ENCODE data around the gene PAX7. TPM values are rescaled to one million over a fixed set of nuclear protein-coding genes. Genes with fewer than 3 reads are reported as not detected.

PAX7 gene
- total RNA-seq, 6 experiments from 2014 or later = not detected

- no peak for TF ChIP-seq CTCF (IDR thresholded peaks at IDR 0.05)
Observed at GRCh38 chr1:18722270-18722669, 91.6 kb downstream of the PAX7 start.

GRCh38 chr1:18723206-18723605, 92.6 kb downstream of the PAX7 start:
- no peak overlapping the region for H3K27ac Mint-ChIP-seq
- no peak for TF ChIP-seq CTCF (IDR thresholded peaks at IDR 0.05)
- no peak for DNase-seq
- no peaks in the 10 kb centered on the region for H3K9me3 Mint-ChIP-seq
- H3K36me3 Mint-ChIP-seq (ENCODE audit: low read depth) = no peaks in the 10 kb centered on the region
- no peak overlapping the region for H3K4me3 Mint-ChIP-seq
- peaks cover 6% of the 10 kb centered on the region; the same call in 1 of the 2 replicates for H3K4me1 Mint-ChIP-seq (ENCODE audit: low read depth)
- H3K27me3 Mint-ChIP-seq (ENCODE audit: insufficient read depth) = peaks cover 44% of the 10 kb centered on the region

More at GRCh38 chr1:18722270-18722669, 91.6 kb downstream of the PAX7 start:
- H3K27ac Mint-ChIP-seq = no peak overlapping the region
- no peaks in the 10 kb centered on the region for H3K36me3 Mint-ChIP-seq (ENCODE audit: low read depth)
- no peak overlapping the region for H3K4me3 Mint-ChIP-seq
- peaks cover 6% of the 10 kb centered on the region; the same call in 1 of the 2 replicates for H3K4me1 Mint-ChIP-seq (ENCODE audit: low read depth)
- no peak for DNase-seq
- no peaks in the 10 kb centered on the region for H3K9me3 Mint-ChIP-seq
- peaks cover 46% of the 10 kb centered on the region for H3K27me3 Mint-ChIP-seq (ENCODE audit: insufficient read depth)

DNA sequence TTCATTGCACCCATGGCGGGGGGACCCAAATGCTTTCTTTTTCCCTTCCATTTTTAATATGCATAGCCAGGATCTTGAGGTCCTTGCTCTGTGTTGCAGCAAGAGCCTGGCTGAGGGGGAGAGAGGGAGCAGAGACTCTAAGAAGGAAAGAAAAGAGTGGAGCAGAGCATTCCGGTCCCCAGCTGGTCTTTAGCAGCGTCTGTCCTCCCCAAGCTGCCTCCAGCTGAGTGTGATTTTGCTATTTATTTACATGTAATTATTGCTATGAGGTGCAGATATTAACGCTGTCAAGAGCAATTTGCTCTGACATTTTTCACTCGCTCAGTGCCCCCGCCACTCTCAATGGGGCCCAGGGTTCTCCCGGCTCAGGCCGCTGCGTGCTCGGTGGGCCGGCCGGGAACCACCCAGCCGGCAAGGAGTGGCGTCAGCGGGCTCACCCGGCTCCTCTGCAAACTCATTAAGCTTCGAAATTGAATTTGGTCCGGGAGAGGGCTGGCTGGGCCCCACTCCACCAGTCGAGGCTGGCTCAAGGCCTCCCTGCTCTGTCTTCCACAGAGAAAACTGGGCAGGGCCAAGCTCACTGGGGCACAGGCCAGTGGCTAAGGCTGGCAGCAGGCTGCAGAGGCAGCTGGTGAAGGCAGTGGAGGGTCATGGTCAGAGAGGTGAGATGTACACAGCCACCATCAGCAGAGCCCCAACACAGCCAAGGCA, 93.2 kb downstream of the PAX7 start:
- H3K27me3 Mint-ChIP-seq (ENCODE audit: insufficient read depth) = peaks cover 39% of the 10 kb centered on the region
- H3K4me3 Mint-ChIP-seq = no peak overlapping the region
- H3K4me1 Mint-ChIP-seq (ENCODE audit: low read depth) = peaks cover 6% of the 10 kb centered on the region; the same call in 1 of the 2 replicates
- no peak overlapping the region for H3K27ac Mint-ChIP-seq
- H3K36me3 Mint-ChIP-seq (ENCODE audit: low read depth) = no peaks in the 10 kb centered on the region
- TF ChIP-seq CTCF (IDR thresholded peaks at IDR 0.05) = no peak
- no peak for DNase-seq
- H3K9me3 Mint-ChIP-seq = no peaks in the 10 kb centered on the region

- DNase-seq = no peak
- no peak overlapping the region for H3K4me3 Mint-ChIP-seq
- H3K9me3 Mint-ChIP-seq = no peaks in the 10 kb centered on the region
- TF ChIP-seq CTCF (IDR thresholded peaks at IDR 0.05) = no peak
- H3K27ac Mint-ChIP-seq = no peak overlapping the region
- peaks cover 37% of the 10 kb centered on the region for H3K27me3 Mint-ChIP-seq (ENCODE audit: insufficient read depth)
- H3K36me3 Mint-ChIP-seq (ENCODE audit: low read depth) = no peaks in the 10 kb centered on the region
- H3K4me1 Mint-ChIP-seq (ENCODE audit: low read depth) = peaks cover 5% of the 10 kb centered on the region; the same call in 1 of the 2 replicates
Observed at GRCh38 chr1:18724801-18725200, 94.2 kb downstream of the PAX7 start.

GRCh38 chr1:18725231-18725895, 94.7 kb downstream of the PAX7 start:
- TF ChIP-seq CTCF (IDR thresholded peaks at IDR 0.05) = no peak
- Mint-ChIP-seq H3K9me3 (no peaks in the 10 kb centered on the region), H3K27me3 (ENCODE audit: insufficient read depth) (peaks cover 35% of the 10 kb centered on the region), H3K36me3 (ENCODE audit: low read depth) (no peaks in the 10 kb centered on the region), H3K4me1 (ENCODE audit: low read depth) (no peaks in the 10 kb centered on the region), H3K4me3 (no peak overlapping the region), H3K27ac (no peak overlapping the region)
- DNase-seq = no peak
